Pericardium fibroblast (primary cell): Measurements from ENCODE around the gene MROH7. TPM values are rescaled to one million over a fixed set of nuclear protein-coding genes. Genes with fewer than 3 reads are reported as not detected.

Source experiments
- total RNA-seq: library from RNA; depleted of rRNA; stranded (reverse); fragments of >200 nt; gene quantifications from 2 replicates; pipeline ENCODE4 v1.2.3, GENCODE V29; 2015

Gene MROH7
- 0.85 TPM in 1 of 2 replicates, not detected in the other for total RNA-seq

DNA sequence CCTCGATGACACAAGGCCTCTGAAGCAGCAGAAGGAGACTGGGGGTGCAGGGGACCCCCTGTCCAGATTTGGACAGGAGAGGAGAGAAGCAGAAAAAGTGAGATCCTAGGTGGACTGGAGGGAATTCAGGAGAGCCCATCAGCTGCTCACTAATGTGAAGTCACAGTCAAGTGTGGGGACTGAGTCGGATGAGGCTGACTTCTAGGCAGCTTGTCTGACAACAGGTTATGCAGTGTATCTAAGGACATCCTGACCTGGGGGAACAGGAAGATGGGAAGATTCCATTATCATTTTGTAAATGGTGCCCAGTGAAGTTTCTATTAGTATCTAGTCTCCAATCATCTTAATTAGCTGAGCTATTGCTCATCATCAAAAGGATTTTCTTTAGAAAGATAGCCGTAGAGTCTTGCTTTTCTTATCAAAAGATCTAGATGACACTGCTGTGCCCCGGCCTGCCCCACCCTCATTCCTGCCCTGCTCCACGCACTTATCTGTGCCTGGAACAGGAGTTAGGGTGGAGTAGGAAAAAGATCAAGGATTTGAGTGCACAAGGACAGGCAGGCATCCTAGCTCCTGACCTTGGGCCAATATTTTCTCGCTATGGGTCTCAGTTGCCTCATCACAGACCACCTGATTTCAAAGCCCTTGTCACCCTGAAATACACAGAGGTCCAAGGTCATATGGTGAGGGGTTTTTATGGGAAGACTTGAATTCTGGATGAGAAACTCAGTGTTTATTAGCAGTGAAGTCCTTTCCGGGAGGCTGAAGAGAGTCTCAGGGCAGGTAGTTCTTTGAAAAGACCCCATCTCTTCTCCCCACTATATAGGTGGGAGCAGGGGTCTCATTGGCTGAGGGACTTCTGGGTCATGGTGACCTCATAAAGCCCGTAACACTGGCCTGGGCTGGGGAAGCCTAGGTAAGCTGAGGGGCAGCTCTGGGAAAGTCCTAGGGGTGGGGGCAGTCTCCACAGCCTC, at the start of gene MROH7:
Gene MROH7, plus strand, starts transcription at position 924 of the 974 bp plus-strand sequence. CDS start 11,141 bp downstream, outside the sequence.

DNA sequence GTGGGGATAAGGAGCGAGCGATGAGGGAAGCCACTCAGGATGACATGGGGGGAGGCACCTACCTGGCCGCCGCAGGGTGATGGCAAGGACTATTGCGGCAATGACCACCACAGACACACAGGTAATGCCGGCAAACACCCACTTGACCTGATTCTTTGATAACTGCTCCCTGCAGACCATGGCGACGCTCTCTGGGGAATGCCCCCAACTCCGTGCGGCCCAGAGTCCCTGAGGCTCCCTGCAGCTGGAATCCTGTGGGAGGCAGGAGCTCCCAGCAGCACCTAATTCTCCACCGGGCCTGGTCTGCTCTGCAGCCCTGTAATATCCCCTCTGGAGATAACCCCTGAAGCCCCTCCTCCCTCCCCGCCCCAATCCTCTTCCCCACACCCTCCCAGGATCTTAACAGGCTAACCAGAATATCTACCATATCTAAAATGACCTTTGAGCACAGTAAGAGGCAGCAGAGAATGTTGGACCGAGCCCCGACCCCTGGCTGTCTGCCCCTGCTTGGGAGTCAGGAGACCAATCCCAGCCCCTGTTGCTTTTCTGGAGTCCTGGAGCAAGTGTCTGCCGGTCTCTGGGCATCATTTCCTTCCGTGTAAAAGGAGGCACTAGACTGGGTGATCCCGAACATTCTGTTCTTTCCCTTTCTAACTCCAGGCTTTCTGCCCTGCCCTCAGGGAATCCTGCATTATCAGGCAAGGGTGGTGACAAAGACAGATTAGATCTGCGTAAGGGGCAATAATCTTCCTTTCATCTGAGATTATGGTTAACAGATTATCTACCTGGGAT, 18.2 kb upstream of the MROH7 start, which contains the start of gene FAM151A:
Gene FAM151A, minus strand, starts transcription at position 310 of the 792 bp plus-strand sequence. Its CDS starts 130 bp downstream, at position 180.

DNA sequence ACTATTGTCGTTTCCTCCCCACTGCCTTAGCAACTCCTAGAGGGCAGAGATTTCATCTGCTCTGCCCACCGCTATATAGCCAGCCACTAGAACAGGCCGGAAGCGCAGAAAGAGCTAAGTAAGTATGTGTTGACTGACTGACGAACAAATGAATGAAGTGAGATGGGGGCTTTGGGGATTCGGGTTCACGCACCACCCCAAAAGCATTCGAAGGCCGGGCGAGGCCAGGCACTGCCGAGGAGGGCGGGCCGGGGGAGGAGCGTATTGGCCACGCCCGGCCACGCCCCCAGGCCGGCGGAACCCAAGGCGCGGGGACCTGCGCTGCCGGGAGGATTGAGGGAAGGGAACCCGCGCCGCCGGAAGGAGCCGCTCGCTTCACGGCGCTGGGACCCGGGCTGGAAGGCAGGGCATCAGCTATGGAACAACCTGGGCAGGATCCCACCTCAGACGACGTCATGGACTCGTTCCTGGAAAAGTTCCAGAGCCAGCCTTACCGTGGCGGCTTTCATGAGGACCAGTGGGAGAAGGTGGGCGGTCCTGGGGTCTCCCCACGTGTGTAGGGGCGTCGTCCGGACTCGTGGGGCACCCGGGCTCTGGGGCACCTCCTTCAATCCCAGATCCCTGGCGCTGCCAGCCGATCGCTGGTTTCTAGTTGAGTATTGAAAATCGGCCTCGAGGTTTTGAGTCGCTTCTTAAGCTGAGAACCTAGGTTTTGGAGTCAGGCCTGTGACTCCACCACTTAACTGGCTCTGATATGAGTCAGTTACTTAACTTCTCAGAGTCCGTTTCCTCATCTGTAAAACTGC, 74.1 kb downstream of the MROH7 start, which contains the start of gene TTC4:
Gene TTC4, plus strand, starts transcription at position 369 of the 806 bp plus-strand sequence. Its CDS starts 48 bp downstream, at position 417.

Other genes with a start within 250 kb of the MROH7 start
- gene SSBP3, start 235.4 kb upstream of the MROH7 start, total RNA-seq = 15.4 and 19.6 TPM in 2 replicates
- 0.47 and 2.3 TPM in 2 replicates for gene ACOT11, start 93.6 kb upstream of the MROH7 start, total RNA-seq
- not detected in 2 replicates for gene FAM151A, start 18.3 kb upstream of the MROH7 start, total RNA-seq
- 8.9 and 15.6 TPM in 2 replicates for gene TTC4, start 74.1 kb downstream of the MROH7 start, total RNA-seq
- gene PARS2, start 122.7 kb downstream of the MROH7 start, total RNA-seq = 6.6 and 7.6 TPM in 2 replicates
- not detected in 2 replicates for gene TTC22, start 159.5 kb downstream of the MROH7 start, total RNA-seq
- 176 and 189 TPM in 2 replicates for gene DHCR24, start 245.4 kb downstream of the MROH7 start, total RNA-seq